Sigmoid colon (tissue), 4 donors: Measurements from ENCODE around the gene MRPL14.

Source experiments
- POLR2A ChIP-seq, 2 donors: fragments of 450-650 bp; IDR thresholded peaks; one replicate each; pipeline ENCODE4 v1.6.1; 2016; ENCODE audit warnings: antibody characterized with exemption in 2 of 2, mild to moderate bottlenecking in 2 of 2, moderate library complexity in 2 of 2
- POLR2AphosphoS5 ChIP-seq, 4 donors: sonication (generic); formaldehyde crosslinking; IDR thresholded peaks; one replicate each; pipeline ENCODE4 v1.6.1; 2017; ENCODE audit warnings: antibody characterized with exemption in 4 of 4
- TF ChIP-seq, protein P1 (sequence below), 4 experiments: fragments of 450-650 bp in 3 of 4; fragments of 200-600 bp in 1 of 4; IDR thresholded peaks; one replicate each; pipeline ENCODE4 v1.5.1; 2016 to 2019; ENCODE audit warnings: antibody characterized with exemption in 4 of 4, mild to moderate bottlenecking in 3 of 4, moderate library complexity in 2 of 4

DNA sequence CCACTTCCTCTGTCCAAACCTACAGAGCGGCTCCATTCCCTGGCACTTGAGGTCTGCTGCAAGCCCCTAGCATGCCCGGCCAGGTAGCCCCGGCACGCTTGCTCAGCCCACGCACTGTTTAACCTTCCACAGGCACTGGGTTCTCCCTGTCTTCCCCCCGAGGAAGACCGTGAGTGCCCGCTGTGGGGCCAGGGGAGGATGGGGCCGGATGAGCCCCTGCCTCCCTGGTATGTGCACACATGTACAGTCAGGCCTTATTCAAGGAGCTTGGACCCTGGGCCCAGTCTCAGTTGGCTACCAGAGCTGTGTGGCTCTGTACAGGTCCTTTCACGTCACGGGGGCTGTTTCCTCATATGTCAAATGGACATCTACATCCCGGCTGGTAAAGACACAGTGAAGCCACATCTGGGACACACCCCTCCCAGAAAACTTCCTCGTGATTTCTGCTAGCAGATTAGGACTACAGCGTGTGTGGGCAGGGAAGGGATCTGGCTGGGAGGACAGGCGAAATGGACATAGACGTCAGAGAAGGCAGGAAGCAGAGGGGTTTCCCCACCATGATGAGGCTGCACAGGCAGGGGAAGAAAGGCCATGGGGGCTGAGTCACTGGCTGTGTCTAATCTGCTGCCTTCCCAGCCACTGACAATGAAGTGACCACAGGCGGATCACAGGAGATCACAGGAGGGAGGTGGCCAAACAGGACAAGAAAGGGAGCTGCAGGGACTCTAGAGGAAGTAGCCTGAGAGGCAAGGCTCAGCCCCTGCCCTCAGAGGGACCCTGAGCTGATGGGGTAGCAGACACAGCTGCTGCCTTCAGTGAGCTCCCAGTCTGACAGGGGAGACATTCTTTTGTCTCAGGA lies 62.9 kb downstream of the MRPL14 start:
- TF ChIP-seq, protein P1, sequence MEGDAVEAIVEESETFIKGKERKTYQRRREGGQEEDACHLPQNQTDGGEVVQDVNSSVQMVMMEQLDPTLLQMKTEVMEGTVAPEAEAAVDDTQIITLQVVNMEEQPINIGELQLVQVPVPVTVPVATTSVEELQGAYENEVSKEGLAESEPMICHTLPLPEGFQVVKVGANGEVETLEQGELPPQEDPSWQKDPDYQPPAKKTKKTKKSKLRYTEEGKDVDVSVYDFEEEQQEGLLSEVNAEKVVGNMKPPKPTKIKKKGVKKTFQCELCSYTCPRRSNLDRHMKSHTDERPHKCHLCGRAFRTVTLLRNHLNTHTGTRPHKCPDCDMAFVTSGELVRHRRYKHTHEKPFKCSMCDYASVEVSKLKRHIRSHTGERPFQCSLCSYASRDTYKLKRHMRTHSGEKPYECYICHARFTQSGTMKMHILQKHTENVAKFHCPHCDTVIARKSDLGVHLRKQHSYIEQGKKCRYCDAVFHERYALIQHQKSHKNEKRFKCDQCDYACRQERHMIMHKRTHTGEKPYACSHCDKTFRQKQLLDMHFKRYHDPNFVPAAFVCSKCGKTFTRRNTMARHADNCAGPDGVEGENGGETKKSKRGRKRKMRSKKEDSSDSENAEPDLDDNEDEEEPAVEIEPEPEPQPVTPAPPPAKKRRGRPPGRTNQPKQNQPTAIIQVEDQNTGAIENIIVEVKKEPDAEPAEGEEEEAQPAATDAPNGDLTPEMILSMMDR (IDR thresholded peaks at IDR 0.05), result no peak
- TF ChIP-seq POLR2AphosphoS5 (IDR thresholded peaks at IDR 0.05) (peak in 2 of 4 donors; percentile 23 to 79), POLR2A (IDR thresholded peaks at IDR 0.05) (no peak)
